SHP77 (cell line): ENCODE results near the gene DENND5A.
"Not testable (repeated sequence)": the region's sequence is repeated elsewhere in the genome, so short reads cannot be mapped to it uniquely, and the experiment has no call there.

ENCODE experiments used
- DNase-seq, 2 experiments: peaks; one replicate each; lab custom pipeline; 2025; lab: John Stamatoyannopoulos, UW

The DENND5A gene

GRCh38 chr11:9264316-9265210 lies 587 bp downstream of the DENND5A start:
- no peak for DNase-seq

- DNase-seq, result no peak
These were observed 1.3 kb downstream of the DENND5A start for GRCh38 chr11:9263840-9264315.

DNA sequence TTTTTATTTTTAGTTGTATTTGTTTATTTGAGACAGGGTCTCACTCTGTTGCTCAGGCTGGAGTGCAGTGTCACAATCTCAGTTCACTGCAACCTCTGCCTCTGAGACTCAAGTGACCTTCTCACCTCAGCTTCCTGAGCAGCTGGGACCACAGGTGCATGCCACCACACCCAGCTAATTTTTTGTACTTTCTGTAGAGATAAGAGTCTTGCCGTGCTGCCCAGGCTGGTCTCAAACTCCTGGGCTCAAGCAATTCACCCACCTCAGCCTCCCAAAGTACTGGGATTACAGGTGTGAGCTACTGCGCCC lies 4.4 kb downstream of the DENND5A start:
- DNase-seq, result not testable (repeated sequence)

- DNase-seq, result no peak
These were observed 4.9 kb downstream of the DENND5A start for GRCh38 chr11:9259981-9260837.

GRCh38 chr11:9258279-9258678 lies 6.9 kb downstream of the DENND5A start:
- DNase-seq, result not testable (repeated sequence)

DNA sequence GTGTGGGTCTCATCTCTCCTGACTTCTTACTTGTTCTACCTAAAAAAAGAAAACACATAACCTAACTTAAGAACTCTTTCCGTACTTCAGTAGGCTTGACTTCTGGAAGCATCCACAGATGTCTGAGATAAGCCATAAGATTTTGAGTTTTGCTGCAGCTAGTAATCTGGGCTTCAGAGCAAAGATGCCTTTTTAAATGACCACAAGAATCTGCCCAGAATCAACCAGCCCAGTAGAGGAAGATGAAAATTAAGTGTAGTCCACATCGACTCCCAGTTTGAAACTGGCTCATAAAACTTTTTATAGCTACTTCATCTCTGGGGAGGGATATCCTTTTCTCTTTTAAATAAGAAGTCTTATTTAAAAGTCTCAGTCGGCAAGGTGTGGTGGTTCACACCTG lies 10.7 kb downstream of the DENND5A start:
- DNase-seq, result no peak

DNA sequence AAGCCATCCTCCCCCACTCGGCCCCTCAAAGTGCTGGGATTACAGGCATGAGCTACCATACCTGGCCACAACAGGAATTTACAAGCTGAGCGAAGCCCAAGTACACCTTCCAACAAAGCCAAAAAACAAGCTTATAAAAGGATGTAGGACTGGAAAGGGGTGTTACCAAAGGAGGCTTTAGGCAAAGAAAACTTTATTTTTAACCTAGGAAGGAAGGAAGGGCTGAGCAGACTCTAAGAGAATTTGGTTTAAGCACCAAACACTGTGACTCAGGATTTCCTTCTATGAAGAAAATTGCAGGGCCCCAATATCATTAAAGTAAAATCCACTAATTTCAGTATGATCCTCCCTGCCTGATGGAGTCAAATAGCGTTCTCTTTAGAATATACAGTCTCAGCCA lies 12.1 kb downstream of the DENND5A start:
- no peak for DNase-seq

DNA sequence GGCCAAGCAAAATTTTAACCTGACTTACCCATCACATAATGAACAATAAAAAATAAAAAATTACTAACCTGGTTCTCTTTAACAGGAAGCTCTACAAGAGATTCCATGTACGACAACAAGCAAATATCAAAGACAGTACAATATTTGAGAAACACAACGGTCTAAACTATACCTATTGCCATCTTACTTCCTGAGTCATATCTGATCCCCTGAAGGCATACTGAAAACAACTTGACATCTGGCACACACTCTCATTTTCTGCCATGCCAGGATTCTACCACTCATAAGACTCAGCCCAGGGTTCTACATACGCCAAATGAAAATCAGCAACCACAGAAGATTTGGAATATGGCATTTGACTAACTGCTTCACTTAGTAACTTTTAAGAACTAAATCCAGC lies 13.8 kb downstream of the DENND5A start:
- no peak for DNase-seq

DNA sequence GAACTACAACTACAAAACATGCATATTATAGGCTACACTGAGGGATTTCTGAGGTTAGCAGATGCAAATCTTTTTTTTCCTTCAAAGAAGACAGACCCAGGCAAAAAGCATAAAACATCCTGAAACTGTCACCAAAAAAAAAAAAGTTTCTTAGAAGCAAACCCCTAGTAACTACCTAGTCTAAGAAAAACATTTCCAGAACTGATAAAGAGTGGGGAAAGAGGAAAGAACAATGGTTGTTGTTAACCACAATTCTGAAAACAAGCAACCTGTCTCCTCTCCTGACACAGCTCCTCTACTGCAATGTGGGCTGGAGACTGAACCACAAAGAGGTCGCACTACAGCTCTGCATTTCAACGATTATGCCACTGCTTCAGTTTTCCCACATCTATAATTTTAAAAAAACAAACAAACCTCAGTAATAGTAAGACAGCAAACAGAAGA lies 15.0 kb downstream of the DENND5A start:
- DNase-seq, result no peak

- no peak for DNase-seq
These were observed 15.9 kb downstream of the DENND5A start for GRCh38 chr11:9249252-9249651.

DNA sequence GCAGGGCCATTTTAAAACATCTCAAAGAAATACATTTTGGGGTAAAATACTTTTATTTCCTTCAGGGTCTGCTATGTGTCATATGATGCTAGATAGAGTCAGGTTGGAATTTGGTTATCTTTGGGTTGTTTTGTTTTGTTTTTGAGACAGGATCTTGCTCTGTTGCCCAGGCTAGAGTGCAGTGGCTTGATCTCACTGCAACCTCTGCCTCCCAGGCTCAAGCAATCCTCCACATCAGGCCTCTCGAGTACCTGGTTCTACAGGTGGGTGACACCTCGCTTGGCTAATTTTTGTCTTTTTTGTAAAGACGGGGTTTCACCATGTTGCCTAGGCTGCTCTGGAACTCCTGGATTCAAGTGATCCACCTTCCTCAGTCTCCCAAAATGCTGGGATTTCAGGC lies 17.3 kb downstream of the DENND5A start:
- no peak for DNase-seq

- not testable (repeated sequence) for DNase-seq
These were observed 28.9 kb downstream of the DENND5A start for GRCh38 chr11:9236242-9236641.

- DNase-seq, result no peak
These were observed 32.7 kb downstream of the DENND5A start for GRCh38 chr11:9232482-9232881.

GRCh38 chr11:9231848-9232177 lies 33.3 kb downstream of the DENND5A start:
- DNase-seq, result no peak

DNA sequence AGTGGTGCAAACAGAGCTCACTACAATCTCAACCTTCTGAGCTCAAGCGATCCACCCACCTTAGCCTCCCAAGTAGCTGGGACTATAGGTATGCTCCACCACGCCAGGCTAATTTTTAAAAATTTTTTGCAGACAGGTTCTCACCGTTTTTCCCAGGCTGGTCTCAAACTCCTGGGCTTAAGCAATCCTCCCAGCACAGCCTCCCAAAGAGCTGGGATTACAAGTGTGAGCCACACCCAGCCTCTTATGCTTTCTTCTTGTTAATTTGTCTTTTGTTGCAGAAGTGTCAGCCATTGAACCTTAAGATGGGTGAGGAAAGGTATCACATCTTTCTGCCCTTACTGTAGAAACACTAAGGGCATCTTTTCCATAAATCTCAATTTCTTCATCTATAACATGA lies 34.9 kb downstream of the DENND5A start:
- no peak for DNase-seq

DNA sequence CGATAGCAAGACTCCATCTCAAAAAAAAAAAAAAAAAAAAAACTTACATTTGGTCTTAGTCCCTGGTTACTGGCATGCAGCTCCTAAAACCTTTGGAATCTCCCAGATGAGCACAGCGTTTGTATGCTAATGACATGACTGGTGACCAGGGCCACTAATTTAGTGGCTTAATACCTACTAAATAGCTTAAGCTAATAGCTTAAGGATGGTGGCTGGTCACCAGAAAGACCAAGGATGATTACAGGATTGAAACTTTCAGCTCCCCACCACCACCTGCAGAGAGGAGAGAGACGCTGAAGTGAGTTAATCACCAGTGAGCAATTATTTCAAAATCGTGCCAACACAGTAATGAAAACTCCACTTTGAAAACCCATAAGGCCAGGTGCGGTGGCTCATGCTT lies 37.1 kb downstream of the DENND5A start:
- no peak for DNase-seq

DNA sequence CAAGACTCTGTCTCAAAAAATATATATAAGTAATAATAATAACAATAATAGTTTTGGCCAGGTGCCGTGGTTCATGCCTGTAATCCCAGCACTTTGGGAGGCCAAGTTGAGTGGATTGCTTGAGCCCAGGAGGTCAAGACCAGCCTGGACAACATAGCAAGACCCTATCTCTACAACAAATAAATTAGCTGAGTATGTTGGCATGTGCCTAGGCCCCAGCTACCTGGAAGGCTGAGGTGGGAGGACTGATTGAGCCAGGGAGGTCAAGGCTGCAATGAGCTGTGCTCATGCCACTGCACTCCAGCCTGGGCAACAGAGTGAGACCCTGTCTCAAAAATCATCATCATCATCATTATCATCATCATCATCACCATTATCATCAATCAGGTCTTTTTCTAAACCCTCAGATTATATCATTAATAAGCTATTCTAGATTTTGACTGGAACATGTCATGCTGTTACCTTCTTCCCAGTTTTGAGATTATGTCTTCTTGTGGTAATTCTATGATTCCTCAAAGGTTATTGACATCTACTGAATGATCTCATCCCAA lies 39.3 kb downstream of the DENND5A start:
- no peak for DNase-seq

DNA sequence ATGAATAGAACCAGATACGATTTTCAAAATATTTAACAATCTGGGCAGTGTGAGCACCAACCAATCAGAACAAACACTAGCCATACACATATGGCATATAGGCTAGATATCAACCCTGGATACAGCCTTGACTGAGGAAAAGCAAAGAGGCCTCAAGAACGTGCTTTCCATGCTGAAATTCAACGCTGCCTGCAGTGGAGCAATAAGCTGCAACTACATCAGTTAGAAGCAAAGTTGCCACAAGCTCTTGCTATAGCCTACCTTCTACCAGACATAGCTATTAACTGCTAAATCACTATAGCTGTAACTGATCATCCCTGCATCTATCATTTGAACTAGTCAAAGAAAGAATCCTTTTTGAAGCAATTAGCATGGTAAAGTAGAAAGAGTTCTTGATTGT lies 42.5 kb downstream of the DENND5A start:
- no peak for DNase-seq

DNA sequence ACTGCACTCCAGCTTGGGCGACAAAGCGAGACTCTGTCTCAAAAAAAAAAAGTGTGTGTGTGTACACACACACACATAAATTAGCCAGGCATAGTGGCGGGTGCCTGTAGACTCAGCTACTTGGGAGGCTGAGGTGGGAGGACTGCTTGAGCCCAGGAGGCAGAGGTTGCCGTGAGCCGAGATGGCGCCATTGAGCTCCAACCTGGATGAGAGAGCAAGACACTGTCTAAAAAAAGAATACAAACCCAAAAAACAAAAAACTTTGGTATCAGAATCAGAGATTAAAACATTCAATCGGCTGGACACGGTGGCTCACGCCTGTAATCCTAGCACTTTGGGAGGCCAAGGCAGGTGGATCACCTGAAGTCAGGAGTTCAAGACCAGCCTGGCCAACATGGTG lies 44.3 kb downstream of the DENND5A start:
- not testable (repeated sequence) for DNase-seq

GRCh38 chr11:9219572-9219971 lies 45.6 kb downstream of the DENND5A start:
- DNase-seq, result no peak

- DNase-seq, result no peak
These were observed 46.0 kb downstream of the DENND5A start for GRCh38 chr11:9219115-9219514.

- no peak for DNase-seq
These were observed 50.4 kb downstream of the DENND5A start for GRCh38 chr11:9214765-9215164.

DNA sequence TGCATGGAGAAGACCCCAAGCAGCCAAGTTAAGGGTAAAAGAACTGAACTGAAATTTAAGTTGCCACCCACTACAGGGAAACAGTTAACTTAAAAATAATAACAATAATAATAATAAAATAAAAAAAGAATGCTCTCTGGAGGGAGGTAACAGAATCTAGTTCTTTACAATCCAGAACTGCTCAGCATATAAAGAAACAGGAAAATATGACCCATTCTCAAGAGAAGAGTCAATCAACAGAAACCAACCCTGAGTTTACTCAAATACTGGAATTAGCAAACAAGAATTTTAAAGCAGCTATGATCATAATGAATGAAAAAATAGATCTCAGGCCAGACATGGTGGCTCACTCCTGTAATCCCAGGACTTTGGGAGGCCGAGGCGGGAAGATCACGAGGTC lies 53.8 kb downstream of the DENND5A start:
- no peak for DNase-seq
